GM21619 (cell line): ENCODE measurements around the gene MALAT1.
"Not testable (repeated sequence)": the region's sequence is repeated elsewhere in the genome, so short reads cannot be mapped to it uniquely, and the experiment has no call there.

ENCODE experiments used
- ATAC-seq: cut with Tn5 transposase; IDR thresholded peaks from one replicate; pipeline ENCODE4 v1.9.1; 2021; ENCODE audit not compliant: unreplicated experiment

MALAT1 gene

DNA sequence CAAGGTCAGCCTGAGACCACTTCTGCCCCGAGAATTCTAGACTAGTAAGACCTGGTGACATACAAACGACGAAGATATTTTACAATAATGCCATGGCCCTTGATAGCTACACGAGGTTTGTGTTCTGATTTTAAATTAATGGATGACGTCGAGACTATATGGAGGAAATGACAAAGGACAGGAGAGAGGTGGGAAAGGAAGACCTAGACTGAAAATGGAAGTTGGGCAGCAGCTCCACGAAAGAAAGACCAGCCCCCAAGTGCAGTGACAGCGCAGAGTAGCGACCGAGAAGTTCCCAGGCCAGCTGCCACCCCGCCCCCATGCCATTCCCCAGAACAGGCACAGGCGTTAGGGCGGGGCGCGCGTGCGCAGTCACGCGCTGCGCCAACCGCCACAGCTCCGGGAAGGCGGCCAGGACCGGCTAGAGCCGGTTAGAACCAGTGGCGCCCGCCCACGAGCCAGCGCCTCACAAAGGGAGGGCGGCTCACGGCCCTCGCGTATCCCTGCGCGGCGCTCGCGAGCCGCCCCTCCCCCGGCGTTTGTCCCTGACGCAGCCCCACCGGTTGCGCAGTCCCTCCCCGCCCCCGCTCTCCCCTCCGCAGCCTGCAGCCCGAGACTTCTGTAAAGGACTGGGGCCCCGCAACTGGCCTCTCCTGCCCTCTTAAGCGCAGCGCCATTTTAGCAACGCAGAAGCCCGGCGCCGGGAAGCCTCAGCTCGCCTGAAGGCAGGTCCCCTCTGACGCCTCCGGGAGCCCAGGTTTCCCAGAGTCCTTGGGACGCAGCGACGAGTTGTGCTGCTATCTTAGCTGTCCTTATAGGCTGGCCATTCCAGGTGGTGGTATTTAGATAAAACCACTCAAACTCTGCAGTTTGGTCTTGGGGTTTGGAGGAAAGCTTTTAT is 1.5 kb upstream of the MALAT1 start:
- peak; percentile 49 for ATAC-seq

DNA sequence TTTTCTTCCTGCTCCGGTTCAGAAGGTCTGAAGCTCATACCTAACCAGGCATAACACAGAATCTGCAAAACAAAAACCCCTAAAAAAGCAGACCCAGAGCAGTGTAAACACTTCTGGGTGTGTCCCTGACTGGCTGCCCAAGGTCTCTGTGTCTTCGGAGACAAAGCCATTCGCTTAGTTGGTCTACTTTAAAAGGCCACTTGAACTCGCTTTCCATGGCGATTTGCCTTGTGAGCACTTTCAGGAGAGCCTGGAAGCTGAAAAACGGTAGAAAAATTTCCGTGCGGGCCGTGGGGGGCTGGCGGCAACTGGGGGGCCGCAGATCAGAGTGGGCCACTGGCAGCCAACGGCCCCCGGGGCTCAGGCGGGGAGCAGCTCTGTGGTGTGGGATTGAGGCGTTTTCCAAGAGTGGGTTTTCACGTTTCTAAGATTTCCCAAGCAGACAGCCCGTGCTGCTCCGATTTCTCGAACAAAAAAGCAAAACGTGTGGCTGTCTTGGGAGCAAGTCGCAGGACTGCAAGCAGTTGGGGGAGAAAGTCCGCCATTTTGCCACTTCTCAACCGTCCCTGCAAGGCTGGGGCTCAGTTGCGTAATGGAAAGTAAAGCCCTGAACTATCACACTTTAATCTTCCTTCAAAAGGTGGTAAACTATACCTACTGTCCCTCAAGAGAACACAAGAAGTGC is 661 bp upstream of the MALAT1 start:
- ATAC-seq = no peak

DNA sequence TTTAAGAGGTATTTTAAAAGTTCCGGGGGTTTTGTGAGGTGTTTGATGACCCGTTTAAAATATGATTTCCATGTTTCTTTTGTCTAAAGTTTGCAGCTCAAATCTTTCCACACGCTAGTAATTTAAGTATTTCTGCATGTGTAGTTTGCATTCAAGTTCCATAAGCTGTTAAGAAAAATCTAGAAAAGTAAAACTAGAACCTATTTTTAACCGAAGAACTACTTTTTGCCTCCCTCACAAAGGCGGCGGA is 193 bp upstream of the MALAT1 start:
- ATAC-seq = no peak

DNA sequence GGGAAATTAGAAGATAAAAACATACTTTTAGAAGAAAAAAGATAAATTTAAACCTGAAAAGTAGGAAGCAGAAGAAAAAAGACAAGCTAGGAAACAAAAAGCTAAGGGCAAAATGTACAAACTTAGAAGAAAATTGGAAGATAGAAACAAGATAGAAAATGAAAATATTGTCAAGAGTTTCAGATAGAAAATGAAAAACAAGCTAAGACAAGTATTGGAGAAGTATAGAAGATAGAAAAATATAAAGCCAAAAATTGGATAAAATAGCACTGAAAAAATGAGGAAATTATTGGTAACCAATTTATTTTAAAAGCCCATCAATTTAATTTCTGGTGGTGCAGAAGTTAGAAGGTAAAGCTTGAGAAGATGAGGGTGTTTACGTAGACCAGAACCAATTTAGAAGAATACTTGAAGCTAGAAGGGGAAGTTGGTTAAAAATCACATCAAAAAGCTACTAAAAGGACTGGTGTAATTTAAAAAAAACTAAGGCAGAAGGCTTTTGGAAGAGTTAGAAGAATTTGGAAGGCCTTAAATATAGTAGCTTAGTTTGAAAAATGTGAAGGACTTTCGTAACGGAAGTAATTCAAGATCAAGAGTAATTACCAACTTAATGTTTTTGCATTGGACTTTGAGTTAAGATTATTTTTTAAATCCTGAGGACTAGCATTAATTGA is 1.0 kb downstream of the MALAT1 start:
- ATAC-seq = no peak

DNA sequence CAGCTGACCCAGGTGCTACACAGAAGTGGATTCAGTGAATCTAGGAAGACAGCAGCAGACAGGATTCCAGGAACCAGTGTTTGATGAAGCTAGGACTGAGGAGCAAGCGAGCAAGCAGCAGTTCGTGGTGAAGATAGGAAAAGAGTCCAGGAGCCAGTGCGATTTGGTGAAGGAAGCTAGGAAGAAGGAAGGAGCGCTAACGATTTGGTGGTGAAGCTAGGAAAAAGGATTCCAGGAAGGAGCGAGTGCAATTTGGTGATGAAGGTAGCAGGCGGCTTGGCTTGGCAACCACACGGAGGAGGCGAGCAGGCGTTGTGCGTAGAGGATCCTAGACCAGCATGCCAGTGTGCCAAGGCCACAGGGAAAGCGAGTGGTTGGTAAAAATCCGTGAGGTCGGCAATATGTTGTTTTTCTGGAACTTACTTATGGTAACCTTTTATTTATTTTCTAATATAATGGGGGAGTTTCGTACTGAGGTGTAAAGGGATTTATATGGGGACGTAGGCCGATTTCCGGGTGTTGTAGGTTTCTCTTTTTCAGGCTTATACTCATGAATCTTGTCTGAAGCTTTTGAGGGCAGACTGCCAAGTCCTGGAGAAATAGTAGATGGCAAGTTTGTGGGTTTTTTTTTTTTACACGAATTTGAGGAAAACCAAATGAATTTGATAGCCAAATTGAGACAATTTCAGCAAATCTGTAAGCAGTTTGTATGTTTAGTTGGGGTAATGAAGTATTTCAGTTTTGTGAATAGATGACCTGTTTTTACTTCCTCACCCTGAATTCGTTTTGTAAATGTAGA is 1.7 kb downstream of the MALAT1 start:
- no peak for ATAC-seq

DNA sequence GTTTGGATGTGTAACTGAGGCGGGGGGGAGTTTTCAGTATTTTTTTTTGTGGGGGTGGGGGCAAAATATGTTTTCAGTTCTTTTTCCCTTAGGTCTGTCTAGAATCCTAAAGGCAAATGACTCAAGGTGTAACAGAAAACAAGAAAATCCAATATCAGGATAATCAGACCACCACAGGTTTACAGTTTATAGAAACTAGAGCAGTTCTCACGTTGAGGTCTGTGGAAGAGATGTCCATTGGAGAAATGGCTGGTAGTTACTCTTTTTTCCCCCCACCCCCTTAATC is 2.3 kb downstream of the MALAT1 start:
- no peak for ATAC-seq

DNA sequence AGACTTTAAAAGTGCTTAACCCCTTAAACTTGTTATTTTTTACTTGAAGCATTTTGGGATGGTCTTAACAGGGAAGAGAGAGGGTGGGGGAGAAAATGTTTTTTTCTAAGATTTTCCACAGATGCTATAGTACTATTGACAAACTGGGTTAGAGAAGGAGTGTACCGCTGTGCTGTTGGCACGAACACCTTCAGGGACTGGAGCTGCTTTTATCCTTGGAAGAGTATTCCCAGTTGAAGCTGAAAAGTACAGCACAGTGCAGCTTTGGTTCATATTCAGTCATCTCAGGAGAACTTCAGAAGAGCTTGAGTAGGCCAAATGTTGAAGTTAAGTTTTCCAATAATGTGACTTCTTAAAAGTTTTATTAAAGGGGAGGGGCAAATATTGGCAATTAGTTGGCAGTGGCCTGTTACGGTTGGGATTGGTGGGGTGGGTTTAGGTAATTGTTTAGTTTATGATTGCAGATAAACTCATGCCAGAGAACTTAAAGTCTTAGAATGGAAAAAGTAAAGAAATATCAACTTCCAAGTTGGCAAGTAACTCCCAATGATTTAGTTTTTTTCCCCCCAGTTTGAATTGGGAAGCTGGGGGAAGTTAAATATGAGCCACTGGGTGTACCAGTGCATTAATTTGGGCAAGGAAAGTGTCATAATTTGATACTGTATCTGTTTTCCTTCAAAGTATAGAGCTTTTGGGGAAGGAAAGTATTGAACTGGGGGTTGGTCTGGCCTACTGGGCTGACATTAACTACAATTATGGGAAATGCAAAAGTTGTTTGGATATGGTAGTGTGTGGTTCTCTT is 2.8 kb downstream of the MALAT1 start:
- ATAC-seq = no peak

DNA sequence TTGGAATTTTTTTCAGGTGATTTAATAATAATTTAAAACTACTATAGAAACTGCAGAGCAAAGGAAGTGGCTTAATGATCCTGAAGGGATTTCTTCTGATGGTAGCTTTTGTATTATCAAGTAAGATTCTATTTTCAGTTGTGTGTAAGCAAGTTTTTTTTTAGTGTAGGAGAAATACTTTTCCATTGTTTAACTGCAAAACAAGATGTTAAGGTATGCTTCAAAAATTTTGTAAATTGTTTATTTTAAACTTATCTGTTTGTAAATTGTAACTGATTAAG is 3.4 kb downstream of the MALAT1 start:
- no peak for ATAC-seq

DNA sequence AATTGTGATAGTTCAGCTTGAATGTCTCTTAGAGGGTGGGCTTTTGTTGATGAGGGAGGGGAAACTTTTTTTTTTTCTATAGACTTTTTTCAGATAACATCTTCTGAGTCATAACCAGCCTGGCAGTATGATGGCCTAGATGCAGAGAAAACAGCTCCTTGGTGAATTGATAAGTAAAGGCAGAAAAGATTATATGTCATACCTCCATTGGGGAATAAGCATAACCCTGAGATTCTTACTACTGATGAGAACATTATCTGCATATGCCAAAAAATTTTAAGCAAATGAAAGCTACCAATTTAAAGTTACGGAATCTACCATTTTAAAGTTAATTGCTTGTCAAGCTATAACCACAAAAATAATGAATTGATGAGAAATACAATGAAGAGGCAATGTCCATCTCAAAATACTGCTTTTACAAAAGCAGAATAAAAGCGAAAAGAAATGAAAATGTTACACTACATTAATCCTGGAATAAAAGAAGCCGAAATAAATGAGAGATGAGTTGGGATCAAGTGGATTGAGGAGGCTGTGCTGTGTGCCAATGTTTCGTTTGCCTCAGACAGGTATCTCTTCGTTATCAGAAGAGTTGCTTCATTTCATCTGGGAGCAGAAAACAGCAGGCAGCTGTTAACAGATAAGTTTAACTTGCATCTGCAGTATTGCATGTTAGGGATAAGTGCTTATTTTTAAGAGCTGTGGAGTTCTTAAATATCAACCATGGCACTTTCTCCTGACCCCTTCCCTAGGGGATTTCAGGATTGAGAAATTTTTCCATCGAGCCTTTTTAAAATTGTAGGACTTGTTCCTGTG is 3.9 kb downstream of the MALAT1 start:
- no peak for ATAC-seq

DNA sequence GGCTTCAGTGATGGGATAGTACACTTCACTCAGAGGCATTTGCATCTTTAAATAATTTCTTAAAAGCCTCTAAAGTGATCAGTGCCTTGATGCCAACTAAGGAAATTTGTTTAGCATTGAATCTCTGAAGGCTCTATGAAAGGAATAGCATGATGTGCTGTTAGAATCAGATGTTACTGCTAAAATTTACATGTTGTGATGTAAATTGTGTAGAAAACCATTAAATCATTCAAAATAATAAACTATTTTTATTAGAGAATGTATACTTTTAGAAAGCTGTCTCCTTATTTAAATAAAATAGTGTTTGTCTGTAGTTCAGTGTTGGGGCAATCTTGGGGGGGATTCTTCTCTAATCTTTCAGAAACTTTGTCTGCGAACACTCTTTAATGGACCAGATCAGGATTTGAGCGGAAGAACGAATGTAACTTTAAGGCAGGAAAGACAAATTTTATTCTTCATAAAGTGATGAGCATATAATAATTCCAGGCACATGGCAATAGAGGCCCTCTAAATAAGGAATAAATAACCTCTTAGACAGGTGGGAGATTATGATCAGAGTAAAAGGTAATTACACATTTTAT is 4.6 kb downstream of the MALAT1 start:
- ATAC-seq = no peak

DNA sequence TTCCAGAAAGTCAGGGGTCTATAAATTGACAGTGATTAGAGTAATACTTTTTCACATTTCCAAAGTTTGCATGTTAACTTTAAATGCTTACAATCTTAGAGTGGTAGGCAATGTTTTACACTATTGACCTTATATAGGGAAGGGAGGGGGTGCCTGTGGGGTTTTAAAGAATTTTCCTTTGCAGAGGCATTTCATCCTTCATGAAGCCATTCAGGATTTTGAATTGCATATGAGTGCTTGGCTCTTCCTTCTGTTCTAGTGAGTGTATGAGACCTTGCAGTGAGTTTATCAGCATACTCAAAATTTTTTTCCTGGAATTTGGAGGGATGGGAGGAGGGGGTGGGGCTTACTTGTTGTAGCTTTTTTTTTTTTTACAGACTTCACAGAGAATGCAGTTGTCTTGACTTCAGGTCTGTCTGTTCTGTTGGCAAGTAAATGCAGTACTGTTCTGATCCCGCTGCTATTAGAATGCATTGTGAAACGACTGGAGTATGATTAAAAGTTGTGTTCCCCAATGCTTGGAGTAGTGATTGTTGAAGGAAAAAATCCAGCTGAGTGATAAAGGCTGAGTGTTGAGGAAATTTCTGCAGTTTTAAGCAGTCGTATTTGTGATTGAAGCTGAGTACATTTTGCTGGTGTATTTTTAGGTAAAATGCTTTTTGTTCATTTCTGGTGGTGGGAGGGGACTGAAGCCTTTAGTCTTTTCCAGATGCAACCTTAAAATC is 5.3 kb downstream of the MALAT1 start:
- no peak for ATAC-seq

DNA sequence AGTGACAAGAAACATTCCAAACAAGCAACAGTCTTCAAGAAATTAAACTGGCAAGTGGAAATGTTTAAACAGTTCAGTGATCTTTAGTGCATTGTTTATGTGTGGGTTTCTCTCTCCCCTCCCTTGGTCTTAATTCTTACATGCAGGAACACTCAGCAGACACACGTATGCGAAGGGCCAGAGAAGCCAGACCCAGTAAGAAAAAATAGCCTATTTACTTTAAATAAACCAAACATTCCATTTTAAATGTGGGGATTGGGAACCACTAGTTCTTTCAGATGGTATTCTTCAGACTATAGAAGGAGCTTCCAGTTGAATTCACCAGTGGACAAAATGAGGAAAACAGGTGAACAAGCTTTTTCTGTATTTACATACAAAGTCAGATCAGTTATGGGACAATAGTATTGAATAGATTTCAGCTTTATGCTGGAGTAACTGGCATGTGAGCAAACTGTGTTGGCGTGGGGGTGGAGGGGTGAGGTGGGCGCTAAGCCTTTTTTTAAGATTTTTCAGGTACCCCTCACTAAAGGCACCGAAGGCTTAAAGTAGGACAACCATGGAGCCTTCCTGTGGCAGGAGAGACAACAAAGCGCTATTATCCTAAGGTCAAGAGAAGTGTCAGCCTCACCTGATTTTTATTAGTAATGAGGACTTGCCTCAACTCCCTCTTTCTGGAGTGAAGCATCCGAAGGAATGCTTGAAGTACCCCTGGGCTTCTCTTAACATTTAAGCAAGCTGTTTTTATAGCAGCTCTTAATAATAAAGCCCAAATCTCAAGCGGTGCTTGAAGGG is 6.0 kb downstream of the MALAT1 start:
- ATAC-seq = no peak

DNA sequence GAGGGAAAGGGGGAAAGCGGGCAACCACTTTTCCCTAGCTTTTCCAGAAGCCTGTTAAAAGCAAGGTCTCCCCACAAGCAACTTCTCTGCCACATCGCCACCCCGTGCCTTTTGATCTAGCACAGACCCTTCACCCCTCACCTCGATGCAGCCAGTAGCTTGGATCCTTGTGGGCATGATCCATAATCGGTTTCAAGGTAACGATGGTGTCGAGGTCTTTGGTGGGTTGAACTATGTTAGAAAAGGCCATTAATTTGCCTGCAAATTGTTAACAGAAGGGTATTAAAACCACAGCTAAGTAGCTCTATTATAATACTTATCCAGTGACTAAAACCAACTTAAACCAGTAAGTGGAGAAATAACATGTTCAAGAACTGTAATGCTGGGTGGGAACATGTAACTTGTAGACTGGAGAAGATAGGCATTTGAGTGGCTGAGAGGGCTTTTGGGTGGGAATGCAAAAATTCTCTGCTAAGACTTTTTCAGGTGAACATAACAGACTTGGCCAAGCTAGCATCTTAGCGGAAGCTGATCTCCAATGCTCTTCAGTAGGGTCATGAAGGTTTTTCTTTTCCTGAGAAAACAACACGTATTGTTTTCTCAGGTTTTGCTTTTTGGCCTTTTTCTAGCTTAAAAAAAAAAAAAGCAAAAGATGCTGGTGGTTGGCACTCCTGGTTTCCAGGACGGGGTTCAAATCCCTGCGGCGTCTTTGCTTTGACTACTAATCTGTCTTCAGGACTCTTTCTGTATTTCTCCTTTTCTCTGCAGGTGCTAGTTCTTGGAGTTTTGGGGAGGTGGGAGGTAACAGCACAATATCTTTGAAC is 6.8 kb downstream of the MALAT1 start:
- no peak for ATAC-seq

DNA sequence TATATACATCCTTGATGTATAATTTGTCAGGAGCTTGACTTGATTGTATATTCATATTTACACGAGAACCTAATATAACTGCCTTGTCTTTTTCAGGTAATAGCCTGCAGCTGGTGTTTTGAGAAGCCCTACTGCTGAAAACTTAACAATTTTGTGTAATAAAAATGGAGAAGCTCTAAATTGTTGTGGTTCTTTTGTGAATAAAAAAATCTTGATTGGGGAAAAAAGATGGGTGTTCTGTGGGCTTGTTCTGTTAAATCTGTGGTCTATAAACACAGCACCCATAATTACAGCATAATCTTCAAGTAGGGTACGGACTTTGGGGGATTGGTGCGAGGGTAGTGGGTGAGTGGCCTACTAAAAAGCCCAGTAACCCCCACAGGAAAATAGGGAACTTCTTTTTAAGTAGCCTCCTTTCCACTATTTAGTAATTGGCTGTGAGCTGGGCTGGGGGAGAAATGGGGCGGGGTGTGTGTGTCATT is 7.5 kb downstream of the MALAT1 start:
- no peak for ATAC-seq

DNA sequence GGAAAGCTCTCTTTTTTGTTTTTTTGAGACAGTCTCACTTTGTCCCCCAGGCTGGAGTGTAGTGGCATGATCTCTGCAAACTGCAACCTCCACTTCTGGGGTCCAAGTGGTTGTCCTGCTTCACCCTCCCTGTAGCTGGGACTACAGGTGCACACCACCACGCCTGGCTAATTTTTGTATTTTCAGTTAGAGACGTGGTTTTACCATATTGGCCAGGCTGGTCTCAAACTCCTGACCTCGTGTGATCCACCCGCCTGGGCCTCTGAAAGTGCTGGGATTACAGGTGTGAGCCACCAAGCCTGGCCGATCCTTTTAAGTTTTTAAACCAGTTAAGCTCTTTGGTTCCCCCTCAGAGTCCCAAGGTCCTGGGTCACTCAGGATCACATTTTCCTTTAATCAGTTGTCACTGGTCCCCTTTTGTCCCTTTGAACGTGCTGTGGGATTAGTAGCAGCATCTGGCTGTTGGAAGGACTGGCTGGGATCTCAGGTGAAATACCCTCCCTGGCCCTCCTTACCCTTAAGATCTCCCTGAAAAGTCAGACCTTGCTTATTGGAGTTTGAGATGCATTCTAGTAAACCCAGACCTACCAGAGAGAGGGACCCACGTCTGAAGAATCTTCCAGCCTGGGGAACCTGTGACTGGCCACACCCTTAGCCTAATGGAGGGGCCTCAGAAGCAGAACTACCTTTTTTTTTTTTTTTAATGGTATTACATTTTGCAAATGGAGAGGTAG is 8.1 kb downstream of the MALAT1 start:
- ATAC-seq = peak; percentile 33

DNA sequence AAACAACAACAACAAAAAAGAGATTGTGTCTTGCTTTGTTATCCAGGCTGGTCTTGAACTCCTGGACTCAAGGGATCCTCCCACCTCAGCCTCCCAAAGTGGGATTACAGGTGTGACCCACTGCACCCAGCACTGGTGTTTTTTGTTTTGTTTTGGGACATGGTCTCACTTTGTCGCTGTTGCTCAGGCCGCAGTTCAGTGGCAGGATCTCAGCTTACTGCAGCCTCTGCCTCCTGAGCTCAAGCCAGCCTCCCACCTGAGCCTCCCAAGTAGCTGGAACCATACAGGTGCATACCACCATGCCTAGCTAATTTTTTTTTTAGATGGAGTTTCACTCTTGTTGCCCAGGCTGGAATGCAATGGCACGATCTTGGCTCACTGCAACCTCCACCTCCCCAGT is 13.5 kb downstream of the MALAT1 start:
- not testable (repeated sequence) for ATAC-seq
